ENCODE data around the gene USO1.
"Not testable (repeated sequence)": the region's sequence is repeated elsewhere in the genome, so short reads cannot be mapped to it uniquely, and the experiment has no call there.

Gene USO1

DNA sequence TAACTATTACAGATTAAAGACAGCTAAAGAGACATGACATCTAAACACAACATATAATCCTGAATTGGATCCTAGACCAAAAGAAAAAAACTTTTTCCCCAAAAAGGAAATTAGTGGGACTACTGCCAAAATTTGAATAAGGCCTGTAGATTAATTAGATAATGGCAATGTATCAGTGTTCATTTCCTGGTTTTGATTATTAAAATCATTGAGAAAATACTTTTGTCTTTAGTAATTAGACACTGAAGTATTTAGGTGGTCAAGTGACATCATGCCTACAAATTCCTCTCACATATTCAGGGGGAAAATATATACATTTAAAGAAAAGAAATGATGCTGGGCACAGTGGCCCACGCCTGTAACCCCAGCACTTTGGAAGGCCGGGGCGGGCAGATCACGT, 10.4 kb upstream of the USO1 start:
- no peak overlapping the region for H3K23ac ChIP-seq (ENCODE audit: low read length in 2 of 2)
- H3K27ac ChIP-seq (ENCODE audit: low read length, poor library complexity, severe bottlenecking): no peak overlapping the region
- no peak overlapping the region for H2AK5ac ChIP-seq (ENCODE audit: low read length, severe bottlenecking)
- no peak overlapping the region for H2BK120ac ChIP-seq (ENCODE audit: low read depth, low read length)
- no peak overlapping the region for H2BK15ac ChIP-seq (ENCODE audit: low read depth, poor library complexity, severe bottlenecking)
- no peak overlapping the region for H3K4me3 ChIP-seq (ENCODE audit: insufficient read depth in 1 of 2, low read depth in 1 of 2, low read length in 2 of 2)
- H3K9ac ChIP-seq (ENCODE audit: low read length): peak overlapping the region; percentile 76
- H3K18ac ChIP-seq (ENCODE audit: low read depth in 1 of 2, low read length in 2 of 2): no peak overlapping the region
- peaks cover 9% of the 10 kb centered on the region for H3K79me1 ChIP-seq (replicated peaks; ENCODE audit: low read length, poor library complexity, severe bottlenecking)
- H3K4me2 ChIP-seq (ENCODE audit: low read length, poor library complexity, severe bottlenecking): no peak overlapping the region
- no peak overlapping the region for H2BK5ac ChIP-seq (ENCODE audit: low read depth, low read length, poor library complexity, severe bottlenecking)
- peaks cover 3% of the 10 kb centered on the region for H3K4me1 ChIP-seq (ENCODE audit: control insufficient read depth, insufficient read depth, low read depth, low read length)
- no peak overlapping the region for H3K4ac ChIP-seq (ENCODE audit: low read depth in 1 of 2, low read length in 2 of 2)
- no peak overlapping the region for H4K8ac ChIP-seq (ENCODE audit: low read length)
- no peak overlapping the region for H2BK12ac ChIP-seq (ENCODE audit: low read length in 2 of 2)
- H3K27me3 ChIP-seq (ENCODE audit: control insufficient read depth in 1 of 2, insufficient read depth in 1 of 2, low read length in 2 of 2): no peaks in the 10 kb centered on the region
- peaks cover 0 to 11% of the 10 kb centered on the region in 2 experiments for H3K36me3 ChIP-seq (ENCODE audit: control insufficient read depth in 1 of 2, insufficient read depth in 2 of 2, low read depth in 1 of 2, low read length in 2 of 2)
- H3K9me3 ChIP-seq (ENCODE audit: control insufficient read depth, low read length): no peaks in the 10 kb centered on the region
- H3K14ac ChIP-seq (ENCODE audit: low read length in 2 of 2): no peak overlapping the region
- 96% methylated on average over 4 of the region's 4 CpGs for WGBS
- DNase-seq: no peak
- H4K91ac ChIP-seq (ENCODE audit: low read length): no peak overlapping the region
- H2AFZ ChIP-seq (ENCODE audit: low read depth, low read length): no peak overlapping the region

DNA sequence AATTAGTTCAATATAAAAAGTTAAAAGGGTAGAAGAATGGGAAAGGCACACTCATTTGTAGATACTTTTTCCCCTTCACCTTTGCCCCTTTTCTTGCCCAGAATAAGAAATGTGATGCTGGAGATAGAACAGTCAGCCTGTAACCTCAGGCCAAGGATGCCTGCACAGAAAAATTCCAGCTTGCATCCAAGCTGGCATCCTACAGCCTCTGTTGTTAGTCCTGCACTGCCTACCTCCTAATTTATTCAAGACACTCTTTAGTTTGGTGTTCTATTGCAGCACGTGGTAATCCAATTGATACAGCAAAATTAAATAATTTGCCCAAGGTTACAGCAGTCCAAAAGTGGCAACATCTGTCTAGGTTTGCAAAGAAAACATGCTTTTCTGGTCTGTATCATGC, 9.7 kb upstream of the USO1 start:
- H3K9ac ChIP-seq (ENCODE audit: low read length): peak overlapping the region; percentile 76
- 100% methylated on average over 1 of the region's 1 CpG for WGBS

DNA sequence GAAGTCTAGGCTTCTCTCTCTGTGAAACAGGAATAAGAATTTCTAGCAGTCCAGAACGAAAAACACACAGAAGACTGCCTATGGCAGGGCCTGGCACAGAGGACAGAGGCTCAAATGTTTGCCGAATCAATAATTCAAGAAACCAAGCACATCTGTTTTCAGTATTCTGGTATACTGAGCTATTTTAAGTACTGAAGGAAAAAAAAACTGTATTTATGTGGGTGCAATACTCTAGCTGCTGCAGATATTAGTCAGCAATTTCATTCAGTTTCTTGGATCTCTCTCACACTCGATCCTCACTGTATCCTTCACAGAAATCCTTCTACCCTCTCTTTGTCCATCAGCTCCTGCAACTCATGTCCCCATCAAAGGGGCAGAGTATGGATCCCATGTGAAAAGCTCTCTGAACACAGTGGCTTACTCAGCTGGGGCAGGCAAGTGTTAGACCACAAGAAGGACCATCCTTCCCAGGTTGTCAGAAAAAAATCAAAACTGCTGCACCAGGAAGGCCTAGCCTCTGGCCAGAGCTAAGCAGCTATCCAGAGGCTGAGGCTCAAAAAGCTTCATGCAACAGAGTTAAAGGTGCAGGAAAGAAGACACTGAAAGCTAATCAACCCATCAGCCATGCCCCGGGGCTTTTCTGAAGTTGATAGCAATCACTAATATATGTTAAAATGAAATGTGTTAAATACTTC, 9.1 kb upstream of the USO1 start:
- Histone ChIP-seq H3K4me1 (ENCODE audit: control insufficient read depth, insufficient read depth, low read depth, low read length) (peaks cover 3% of the 10 kb centered on the region), H3K36me3 (ENCODE audit: control insufficient read depth in 1 of 2, insufficient read depth in 2 of 2, low read depth in 1 of 2, low read length in 2 of 2) (peaks cover 0 to 11% of the 10 kb centered on the region in 2 experiments), H3K79me1 (replicated peaks; ENCODE audit: low read length, poor library complexity, severe bottlenecking) (peaks cover 14% of the 10 kb centered on the region), H3K14ac (ENCODE audit: low read length in 2 of 2) (peak overlapping the region in 1 of 2 experiments; percentile 28), H3K4me2 (ENCODE audit: low read length, poor library complexity, severe bottlenecking) (no peak overlapping the region), H2BK120ac (ENCODE audit: low read depth, low read length) (no peak overlapping the region), H2BK15ac (ENCODE audit: low read depth, poor library complexity, severe bottlenecking) (no peak overlapping the region), H3K27me3 (ENCODE audit: control insufficient read depth in 1 of 2, insufficient read depth in 1 of 2, low read length in 2 of 2) (no peaks in the 10 kb centered on the region), H3K9me3 (ENCODE audit: control insufficient read depth, low read length) (no peaks in the 10 kb centered on the region), H3K23ac (ENCODE audit: low read length in 2 of 2) (no peak overlapping the region), H2BK12ac (ENCODE audit: low read length in 2 of 2) (peak overlapping the region in 1 of 2 experiments; percentile 73), H3K4ac (ENCODE audit: low read depth in 1 of 2, low read length in 2 of 2) (no peak overlapping the region), H3K18ac (ENCODE audit: low read depth in 1 of 2, low read length in 2 of 2) (peak overlapping the region; percentile 5 to 9), H2BK5ac (ENCODE audit: low read depth, low read length, poor library complexity, severe bottlenecking) (no peak overlapping the region), H2AK5ac (ENCODE audit: low read length, severe bottlenecking) (no peak overlapping the region), H4K8ac (ENCODE audit: low read length) (no peak overlapping the region), H3K4me3 (ENCODE audit: insufficient read depth in 1 of 2, low read depth in 1 of 2, low read length in 2 of 2) (peak overlapping the region in 1 of 2 experiments; percentile 52), H2AFZ (ENCODE audit: low read depth, low read length) (no peak overlapping the region), H3K27ac (ENCODE audit: low read length, poor library complexity, severe bottlenecking) (no peak overlapping the region), H3K9ac (ENCODE audit: low read length) (peak overlapping the region; percentile 76), H4K91ac (ENCODE audit: low read length) (no peak overlapping the region)
- WGBS: 94% methylated on average over 3 of the region's 4 CpGs
- DNase-seq: peak; percentile 35

More for the DNA sequence above, 9.7 kb upstream of the USO1 start:
- Histone ChIP-seq H3K79me1 (replicated peaks; ENCODE audit: low read length, poor library complexity, severe bottlenecking) (peaks cover 12% of the 10 kb centered on the region), H3K36me3 (ENCODE audit: control insufficient read depth in 1 of 2, insufficient read depth in 2 of 2, low read depth in 1 of 2, low read length in 2 of 2) (peaks cover 0 to 11% of the 10 kb centered on the region in 2 experiments), H3K23ac (ENCODE audit: low read length in 2 of 2) (no peak overlapping the region), H3K9me3 (ENCODE audit: control insufficient read depth, low read length) (no peaks in the 10 kb centered on the region), H2AK5ac (ENCODE audit: low read length, severe bottlenecking) (no peak overlapping the region), H4K8ac (ENCODE audit: low read length) (peak overlapping the region; percentile 64), H3K4me2 (ENCODE audit: low read length, poor library complexity, severe bottlenecking) (no peak overlapping the region), H3K27ac (ENCODE audit: low read length, poor library complexity, severe bottlenecking) (no peak overlapping the region), H3K4ac (ENCODE audit: low read depth in 1 of 2, low read length in 2 of 2) (no peak overlapping the region), H2BK12ac (ENCODE audit: low read length in 2 of 2) (no peak overlapping the region), H3K27me3 (ENCODE audit: control insufficient read depth in 1 of 2, insufficient read depth in 1 of 2, low read length in 2 of 2) (no peaks in the 10 kb centered on the region), H4K91ac (ENCODE audit: low read length) (no peak overlapping the region), H3K4me1 (ENCODE audit: control insufficient read depth, insufficient read depth, low read depth, low read length) (peaks cover 3% of the 10 kb centered on the region), H2BK5ac (ENCODE audit: low read depth, low read length, poor library complexity, severe bottlenecking) (no peak overlapping the region), H2BK15ac (ENCODE audit: low read depth, poor library complexity, severe bottlenecking) (no peak overlapping the region), H2AFZ (ENCODE audit: low read depth, low read length) (no peak overlapping the region), H2BK120ac (ENCODE audit: low read depth, low read length) (no peak overlapping the region), H3K14ac (ENCODE audit: low read length in 2 of 2) (peak overlapping the region in 1 of 2 experiments; percentile 28), H3K4me3 (ENCODE audit: insufficient read depth in 1 of 2, low read depth in 1 of 2, low read length in 2 of 2) (peak overlapping the region in 1 of 2 experiments; percentile 52), H3K18ac (ENCODE audit: low read depth in 1 of 2, low read length in 2 of 2) (no peak overlapping the region)
- DNase-seq: no peak

DNA sequence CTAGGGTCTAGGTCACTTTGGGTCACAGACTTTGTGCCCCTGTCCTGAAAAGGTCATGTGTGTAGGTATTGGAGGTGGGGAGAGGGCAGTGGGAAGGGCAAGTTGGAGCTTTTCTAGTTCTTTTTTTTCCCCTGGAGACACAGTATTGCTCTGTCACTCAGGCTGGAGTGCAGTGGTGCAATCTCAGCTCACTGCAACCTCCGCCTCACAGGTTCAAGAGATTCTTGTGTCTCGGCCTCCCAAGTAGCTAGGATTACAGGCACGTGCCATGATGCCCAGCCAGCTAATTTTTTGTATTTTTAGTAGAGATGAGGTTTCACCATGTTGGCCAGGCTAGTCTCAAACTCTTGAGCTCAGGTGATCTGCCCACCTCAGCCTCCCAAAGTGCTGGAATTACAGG, 8.3 kb upstream of the USO1 start:
- H2BK12ac ChIP-seq (ENCODE audit: low read length in 2 of 2); H2BK15ac ChIP-seq (ENCODE audit: low read depth, poor library complexity, severe bottlenecking); H2AK5ac ChIP-seq (ENCODE audit: low read length, severe bottlenecking); H3K4ac ChIP-seq (ENCODE audit: low read depth in 1 of 2, low read length in 2 of 2); H3K23ac ChIP-seq (ENCODE audit: low read length in 2 of 2); H3K4me1 ChIP-seq (ENCODE audit: control insufficient read depth, insufficient read depth, low read depth, low read length); DNase-seq; H3K27ac ChIP-seq (ENCODE audit: low read length, poor library complexity, severe bottlenecking); H3K4me2 ChIP-seq (ENCODE audit: low read length, poor library complexity, severe bottlenecking); H2BK5ac ChIP-seq (ENCODE audit: low read depth, low read length, poor library complexity, severe bottlenecking); H4K8ac ChIP-seq (ENCODE audit: low read length); H4K91ac ChIP-seq (ENCODE audit: low read length); H3K18ac ChIP-seq (ENCODE audit: low read depth in 1 of 2, low read length in 2 of 2); H3K4me3 ChIP-seq (ENCODE audit: insufficient read depth in 1 of 2, low read depth in 1 of 2, low read length in 2 of 2); H2AFZ ChIP-seq (ENCODE audit: low read depth, low read length); H2BK120ac ChIP-seq (ENCODE audit: low read depth, low read length); H3K27me3 ChIP-seq (ENCODE audit: control insufficient read depth in 1 of 2, insufficient read depth in 1 of 2, low read length in 2 of 2); H3K14ac ChIP-seq (ENCODE audit: low read length in 2 of 2); H3K9me3 ChIP-seq (ENCODE audit: control insufficient read depth, low read length): not testable (repeated sequence)
- WGBS: 97% methylated on average over 3 of the region's 3 CpGs
- Histone ChIP-seq H3K9ac (ENCODE audit: low read length) (peak overlapping the region; percentile 76), H3K36me3 (ENCODE audit: control insufficient read depth in 1 of 2, insufficient read depth in 2 of 2, low read depth in 1 of 2, low read length in 2 of 2) (peaks cover 0 to 11% of the 10 kb centered on the region in 2 experiments), H3K79me1 (replicated peaks; ENCODE audit: low read length, poor library complexity, severe bottlenecking) (peaks cover 16% of the 10 kb centered on the region)
